ENCODE measurements around the gene SYT5.

The SYT5 gene

DNA sequence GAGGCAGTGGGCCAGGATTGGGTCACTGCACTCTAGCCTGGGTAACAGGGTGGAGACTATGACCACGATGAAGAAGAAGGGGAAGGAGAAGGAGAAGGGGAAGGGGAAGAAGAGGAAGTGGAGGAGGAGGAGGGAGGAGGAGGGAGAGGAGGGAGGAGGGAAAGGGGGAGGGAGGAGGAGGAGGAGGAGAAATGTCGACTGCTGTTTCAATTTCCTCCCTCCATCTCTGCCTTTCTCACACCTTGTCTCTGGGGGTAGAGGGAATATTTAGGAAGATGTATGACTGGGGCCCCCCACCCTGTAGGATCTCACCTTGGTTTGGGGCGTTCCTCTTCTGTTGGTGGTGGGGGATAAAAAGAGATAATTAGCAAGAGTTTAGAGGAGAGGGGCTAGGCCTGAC lies 34.9 kb downstream of the SYT5 start:
- no peak for DNase-seq

DNA sequence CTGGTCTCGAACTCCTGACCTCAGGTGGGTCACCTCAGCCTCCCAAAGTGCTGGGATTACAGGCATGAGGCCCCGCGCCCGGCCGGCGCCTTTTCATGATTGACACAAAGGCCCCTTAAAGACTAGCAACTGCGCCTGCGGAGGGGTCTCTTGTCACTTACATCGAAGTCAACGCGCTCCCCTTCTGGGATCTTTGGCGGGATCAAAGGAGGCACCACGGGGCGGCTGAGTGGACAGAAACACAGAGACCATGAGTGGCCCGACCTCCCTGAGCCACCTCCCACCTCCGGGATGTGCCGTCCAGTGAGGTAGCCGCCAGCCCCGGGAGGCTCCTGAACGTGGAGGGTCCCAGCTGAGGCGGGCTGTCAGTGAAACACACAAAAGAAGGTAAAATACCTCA lies 38.4 kb downstream of the SYT5 start:
- DNase-seq, result no peak

DNA sequence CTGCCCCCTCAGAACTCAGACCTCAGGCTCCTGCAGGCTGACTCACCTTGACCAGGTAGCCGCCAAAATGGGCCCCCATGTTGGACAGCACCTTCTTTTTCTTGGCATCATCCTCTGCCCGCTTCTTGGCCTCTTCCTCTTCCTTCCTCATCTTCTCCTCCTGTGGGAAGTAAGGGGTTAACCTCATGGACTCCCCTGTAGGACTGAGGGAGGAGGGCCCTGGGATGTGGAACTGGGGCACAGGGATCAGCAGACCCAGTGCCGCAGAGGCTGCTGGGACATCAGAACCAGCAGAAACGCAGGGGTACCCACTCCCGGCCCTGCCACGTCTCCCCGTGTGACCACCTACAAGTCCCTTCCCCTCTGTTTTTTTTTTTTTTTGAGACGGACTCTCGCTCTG lies 42.2 kb downstream of the SYT5 start:
- no peak for DNase-seq

DNA sequence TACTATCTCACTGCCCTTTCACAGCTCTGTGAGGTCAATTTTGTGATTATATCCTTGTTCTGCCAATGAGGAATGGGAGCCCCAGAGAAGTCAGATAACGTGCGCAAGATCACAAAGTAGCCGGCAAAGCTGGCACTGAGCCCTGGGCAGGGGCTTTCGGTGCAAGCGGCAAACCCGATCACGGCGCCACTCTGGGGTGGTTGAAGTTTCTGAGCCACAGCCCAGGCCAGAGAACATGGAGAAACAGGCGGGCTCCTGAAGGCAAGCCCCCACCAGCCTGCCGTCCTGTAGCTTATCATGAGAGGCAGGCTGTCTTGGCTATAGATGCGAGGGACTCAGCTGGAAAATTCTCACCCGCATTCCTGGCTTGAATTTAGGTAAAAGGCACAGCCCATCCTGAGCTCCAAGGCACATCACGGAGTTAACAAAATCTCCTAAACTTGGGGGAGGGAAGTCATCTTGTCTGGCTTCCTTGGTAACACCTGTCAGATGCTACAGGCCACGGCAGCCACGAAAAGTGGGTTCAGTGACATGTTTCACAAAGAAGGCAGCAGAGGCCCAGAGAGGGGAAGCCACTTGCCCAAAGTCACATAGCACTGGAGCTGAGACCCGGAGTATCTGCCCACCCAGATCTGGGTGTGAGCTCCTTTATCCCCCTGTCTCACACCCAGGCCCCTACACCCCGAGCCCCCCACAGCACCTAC lies 43.5 kb downstream of the SYT5 start:
- DNase-seq, result no peak

DNA sequence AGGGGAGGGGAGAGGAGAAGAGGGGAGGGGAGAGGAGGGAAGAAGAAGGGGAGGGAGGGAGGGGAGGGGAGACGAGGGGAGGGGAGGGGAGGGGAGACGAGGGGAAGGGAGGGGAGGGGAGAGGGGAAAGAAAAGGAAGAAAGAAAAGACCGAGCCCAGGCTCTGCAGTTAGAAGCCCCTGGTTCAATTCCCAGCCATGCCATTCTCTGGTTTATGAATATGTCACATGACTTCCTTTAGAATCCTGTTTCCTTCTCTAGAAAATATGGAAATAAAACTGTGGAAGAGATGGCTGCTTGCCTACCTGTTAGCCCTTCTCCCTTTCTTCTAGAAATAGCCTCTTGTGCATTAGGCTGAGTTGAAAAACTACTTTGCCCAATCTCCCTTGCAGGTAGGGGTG lies 45.4 kb downstream of the SYT5 start:
- DNase-seq, result no peak

DNA sequence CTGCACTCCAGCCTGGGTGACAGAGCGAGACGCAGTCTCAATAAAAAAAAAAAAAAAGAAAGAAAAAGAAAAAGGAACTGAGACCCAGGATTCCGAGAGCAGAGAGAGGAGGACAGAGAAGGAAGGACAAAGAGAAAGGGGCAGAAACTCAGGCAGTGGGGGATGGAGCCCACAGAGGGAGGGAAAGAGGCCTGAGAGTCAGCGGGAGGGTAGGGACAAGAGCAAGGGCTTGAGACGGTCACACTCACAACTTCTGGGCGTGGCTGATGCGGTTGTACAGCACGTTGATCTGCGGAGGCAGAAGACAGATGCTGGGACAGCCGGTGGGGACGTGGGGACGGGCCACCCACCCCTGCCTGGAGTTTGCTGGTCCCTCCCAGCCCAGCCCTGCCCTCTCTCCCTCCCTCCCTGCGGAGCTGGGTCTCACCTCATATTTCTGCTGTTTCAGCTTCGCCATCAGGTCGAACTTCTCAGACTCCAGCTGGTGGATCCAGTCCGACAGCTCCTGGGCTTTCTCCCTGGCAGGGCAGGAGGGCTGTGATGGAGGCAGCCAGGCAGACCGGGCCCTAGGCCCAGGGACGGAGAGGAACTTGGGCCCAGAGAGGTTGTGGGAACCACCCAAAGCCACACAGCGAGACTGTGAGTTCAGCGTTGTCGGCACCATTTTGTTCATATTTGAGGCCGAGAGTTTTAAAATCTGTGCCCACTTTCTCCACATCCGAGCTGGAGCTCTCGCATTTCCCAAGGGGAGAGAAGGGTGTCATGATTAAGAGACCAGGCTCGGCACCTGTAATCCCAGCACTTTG lies 46.2 kb downstream of the SYT5 start:
- no peak for DNase-seq

DNA sequence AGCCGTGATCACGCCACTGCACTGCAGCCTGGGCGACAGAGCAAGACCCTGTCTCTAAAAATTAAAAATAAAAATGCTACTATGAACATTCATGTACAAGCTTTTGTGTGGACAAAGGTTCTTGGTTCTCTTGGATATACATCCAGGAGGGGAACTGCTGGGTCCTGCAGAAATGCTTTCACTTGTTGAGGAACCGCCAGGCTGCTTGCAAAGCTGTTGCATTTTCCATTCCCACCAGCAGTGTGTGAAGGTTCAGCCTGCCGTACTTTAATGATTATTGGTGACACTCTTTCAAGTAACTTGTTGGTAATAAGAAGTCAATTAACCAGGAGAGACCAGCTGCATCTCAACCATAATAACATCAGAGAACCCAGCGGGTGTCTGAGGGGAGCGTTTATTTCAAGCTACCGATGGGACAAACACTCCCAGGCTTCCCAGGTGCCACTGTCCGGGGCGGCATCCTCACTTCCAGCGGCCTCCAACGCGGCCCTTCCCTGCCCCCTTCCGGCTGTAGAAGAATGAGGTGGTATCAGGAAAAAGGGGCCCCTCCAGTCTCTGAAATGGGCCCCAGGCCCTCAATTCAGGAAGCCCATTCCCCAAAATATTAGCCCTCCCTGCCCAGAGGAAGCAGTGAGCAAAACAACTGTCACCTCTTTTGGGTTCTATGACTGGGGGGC lies 47.5 kb downstream of the SYT5 start:
- DNase-seq, result no peak

DNA sequence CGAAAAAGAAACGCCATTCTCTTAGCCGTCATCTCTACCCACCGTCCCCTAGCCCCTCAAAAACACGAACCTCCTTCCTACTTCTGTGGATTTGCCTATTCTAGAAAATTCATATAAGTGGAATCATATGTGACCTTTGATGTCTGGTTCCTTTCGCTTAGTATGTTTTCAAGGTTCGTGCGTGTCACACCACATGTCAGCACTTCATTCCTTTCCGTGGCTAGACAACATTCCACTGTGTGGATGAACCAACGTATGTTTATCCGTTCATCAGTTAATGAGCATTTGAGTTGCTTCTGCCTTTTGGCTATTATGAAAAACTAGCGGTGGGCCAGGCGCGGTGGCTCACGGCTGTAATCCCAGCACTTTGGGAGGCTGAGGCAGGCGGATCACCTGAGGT lies 48.7 kb downstream of the SYT5 start:
- no peak for DNase-seq
